ENCODE data around the gene TENM4.

- no peak for TF ChIP-seq POLR2A (IDR thresholded peaks at IDR 0.05)
- TF ChIP-seq CTCF (IDR thresholded peaks at IDR 0.05) = no peak
These were observed 526.3 kb downstream of the TENM4 start for GRCh38 chr11:78914503-78914902.

All from uterus (tissue), 2 donors.